Psoas muscle (tissue), 8 donors: ENCODE measurements around the gene RHD. TPM values are rescaled to one million over a fixed set of nuclear protein-coding genes. Genes with fewer than 3 reads are reported as not detected.
"Not testable (repeated sequence)": the region's sequence is repeated elsewhere in the genome, so short reads cannot be mapped to it uniquely, and the experiment has no call there.

Experiments used
- ATAC-seq, 4 donors: fragments of 200-7000 bp; cut with Tn5 transposase; one replicate each; pipeline ENCODE4 v1.9.1; 2020; ENCODE audit warnings: moderate library complexity in 3 of 4, mild to moderate bottlenecking in 2 of 4
- DNase-seq, 2 donors: peaks; one replicate each; pipeline ENCODE4 v3.0.0-alpha.2; 2020
- H3K27ac ChIP-seq: fragments of 200-600 bp; one replicate; pipeline ENCODE4 v1.8.0; 2022
- H3K27me3 ChIP-seq, 3 donors: fragments of 200-600 bp in 1 of 3; one replicate each; pipeline versions ENCODE4 v1.6.1 to v1.8.0; 2013 to 2022; ENCODE audit warnings: low read length in 2 of 3, mild to moderate bottlenecking in 2 of 3, moderate library complexity in 1 of 3; ENCODE audit not compliant: insufficient read depth in 3 of 3
- H3K36me3 ChIP-seq, 2 donors: fragments of 200-600 bp in 1 of 2; one replicate each; pipeline versions ENCODE4 v1.6.1 to v1.8.0; 2013 to 2022; ENCODE audit warnings: low read depth in 1 of 2, mild to moderate bottlenecking in 1 of 2, moderate library complexity in 1 of 2; ENCODE audit not compliant: insufficient read depth in 1 of 2
- H3K4me1 ChIP-seq: fragments of 200-600 bp; one replicate; pipeline ENCODE4 v1.8.0; 2022
- H3K4me3 ChIP-seq: fragments of 200-600 bp; one replicate; pipeline ENCODE4 v1.8.0; 2022; ENCODE audit warnings: mild to moderate bottlenecking
- H3K9me3 ChIP-seq: fragments of 200-600 bp; one replicate; pipeline ENCODE4 v1.8.0; 2022
- WGBS, 3 donors: extraction: QIAGEN DNeasy Blood & Tissue Kit; methylation state at CpG; one replicate each; pipeline versions ENCODE4 v1.1.6 to v1.1.7; 2013; 5-methylcytosine and 5-hydroxymethylcytosine counted together
- intact Hi-C, 2 donors: fragments of 100-400 bp; cut with DNase I; formaldehyde crosslinking; loops; one replicate each; pipeline versions ENCODE4 v1.11.0 to v1.14.2; 2022
- polyA plus RNA-seq, 3 donors: library from polyadenylated mRNA; stranded (reverse); fragments of 200-250 nt; gene quantifications; one replicate each; pipeline ENCODE4 v1.2.3, GENCODE V29; 2013
- total RNA-seq, 4 donors: library from RNA; stranded (reverse); fragmentation: NEBNext Ultra II Directional in 2 of 4; extraction: Animal tissue kit (Norgen Biotek cat#: 25700) in 2 of 4; gene quantifications; one replicate each; pipeline versions ENCODE4 v1.2.1 to v1.2.4, GENCODE V29; 2021 to 2023
- TF ChIP-seq, protein P1 (sequence below): fragments of 200-600 bp; IDR thresholded peaks from one replicate; pipeline ENCODE4 v1.8.0; 2022; ENCODE audit warnings: antibody characterized with exemption
- donor health status: healthy with polysubstance abuse.
- donor health status: DM: no; HTN: no; CAD: no; lungs with moderate emphysema.
- donor health status: Bipolar disorder and iron deficiency.
- donor health status: healthy.
- donor health status: DM: yes; HTN: yes; CAD: no.
- donor health status: DM: no; HTN: no; CAD: no.
- donor health status: DM: no; HTN: no; CAD: no.
- donor health status: DM: yes; HTN: yes; CAD: no.

The RHD gene
- total and polyA plus RNA-seq, 7 donors: 0.12 TPM; not detected in 6

DNA sequence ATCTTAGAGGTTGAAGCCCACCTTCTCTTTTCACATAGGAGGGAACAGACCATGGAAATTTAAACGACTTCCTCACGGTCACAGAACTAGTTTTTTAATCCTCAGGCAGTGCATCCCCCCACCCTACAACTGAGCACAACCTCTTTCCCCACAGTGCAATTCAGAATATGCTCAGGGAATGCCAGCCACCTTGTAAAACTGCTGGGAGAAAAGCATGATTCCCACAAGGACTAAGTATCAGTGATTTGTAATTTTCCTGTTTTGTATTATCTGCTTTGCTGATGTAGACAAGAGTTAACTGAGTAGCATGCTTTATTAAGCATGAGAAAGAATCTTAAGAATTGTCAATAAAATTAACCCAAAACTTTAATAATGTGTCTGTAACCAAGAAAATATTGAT lies 89.6 kb downstream of the RHD start:
- intact Hi-C loops: no loop called here
- no peaks in the 10 kb centered on the region for H3K9me3 ChIP-seq
- peaks cover 4 to 48% of the 10 kb centered on the region in 2 donors for H3K36me3 ChIP-seq
- 50 to 55% (median 53%) methylated on average over 2 of the region's 2 CpGs for WGBS, 3 donors
- H3K4me1 ChIP-seq: no peaks in the 10 kb centered on the region
- no peaks in the 10 kb centered on the region for H3K27me3 ChIP-seq
- ATAC-seq: no peak
- H3K27ac ChIP-seq: peak overlapping the region; percentile 13
- TF ChIP-seq, protein P1, sequence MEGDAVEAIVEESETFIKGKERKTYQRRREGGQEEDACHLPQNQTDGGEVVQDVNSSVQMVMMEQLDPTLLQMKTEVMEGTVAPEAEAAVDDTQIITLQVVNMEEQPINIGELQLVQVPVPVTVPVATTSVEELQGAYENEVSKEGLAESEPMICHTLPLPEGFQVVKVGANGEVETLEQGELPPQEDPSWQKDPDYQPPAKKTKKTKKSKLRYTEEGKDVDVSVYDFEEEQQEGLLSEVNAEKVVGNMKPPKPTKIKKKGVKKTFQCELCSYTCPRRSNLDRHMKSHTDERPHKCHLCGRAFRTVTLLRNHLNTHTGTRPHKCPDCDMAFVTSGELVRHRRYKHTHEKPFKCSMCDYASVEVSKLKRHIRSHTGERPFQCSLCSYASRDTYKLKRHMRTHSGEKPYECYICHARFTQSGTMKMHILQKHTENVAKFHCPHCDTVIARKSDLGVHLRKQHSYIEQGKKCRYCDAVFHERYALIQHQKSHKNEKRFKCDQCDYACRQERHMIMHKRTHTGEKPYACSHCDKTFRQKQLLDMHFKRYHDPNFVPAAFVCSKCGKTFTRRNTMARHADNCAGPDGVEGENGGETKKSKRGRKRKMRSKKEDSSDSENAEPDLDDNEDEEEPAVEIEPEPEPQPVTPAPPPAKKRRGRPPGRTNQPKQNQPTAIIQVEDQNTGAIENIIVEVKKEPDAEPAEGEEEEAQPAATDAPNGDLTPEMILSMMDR: no peak
- no peak overlapping the region for H3K4me3 ChIP-seq
- no peak for DNase-seq

DNA sequence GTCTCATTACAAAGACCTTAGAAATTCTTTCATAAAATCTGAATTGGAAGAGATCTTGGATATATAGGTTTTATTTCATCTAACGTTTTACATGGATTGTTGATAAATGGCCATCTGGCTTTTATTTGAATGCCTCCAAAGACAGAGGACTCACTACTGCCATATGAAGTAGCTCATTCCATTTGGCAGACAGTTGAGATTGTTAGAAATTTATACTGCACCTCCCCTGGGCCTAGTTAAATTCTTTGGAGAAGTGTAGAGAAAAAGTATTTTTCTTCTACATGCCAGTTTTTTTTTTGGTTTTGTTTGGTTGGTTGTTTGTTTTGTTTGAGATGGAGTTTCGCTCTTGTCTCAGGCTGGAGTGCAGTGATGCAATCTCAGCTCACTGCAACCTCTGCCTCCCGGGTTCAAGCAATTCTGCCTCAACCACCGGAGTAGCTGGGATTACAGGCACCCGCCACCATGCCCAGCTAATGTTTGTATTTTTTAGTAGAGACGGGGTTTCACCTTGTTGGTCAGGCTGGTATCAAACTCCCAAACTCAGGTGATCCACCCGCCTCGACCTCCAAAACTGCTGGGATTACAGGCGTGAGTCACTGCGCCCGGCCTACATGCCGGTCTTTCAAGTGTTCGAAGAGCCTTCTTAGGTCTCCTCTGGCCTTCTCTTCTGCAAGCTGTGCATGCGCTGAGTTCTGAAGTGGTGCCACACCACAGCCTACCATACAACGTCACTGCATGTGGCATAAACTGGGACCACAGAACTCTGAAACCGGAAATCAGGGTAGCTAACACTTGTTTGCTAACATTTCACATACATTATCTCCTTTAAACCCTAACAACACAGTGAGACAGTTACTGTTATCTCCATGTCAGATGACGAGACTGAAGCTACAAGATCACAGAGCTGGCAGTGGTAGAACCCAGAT lies 90.6 kb downstream of the RHD start:
- H3K9me3 ChIP-seq, DNase-seq, H3K27ac ChIP-seq, H3K27me3 ChIP-seq, intact Hi-C loops, H3K4me1 ChIP-seq, H3K4me3 ChIP-seq: not testable (repeated sequence)
- ATAC-seq: peak in 1 of 4 donors; percentile 29
- no CpG with 5 or more reads among the region's 17 CpGs for WGBS, 3 donors
- peaks cover 4 to 41% of the 10 kb centered on the region in 2 donors for H3K36me3 ChIP-seq

DNA sequence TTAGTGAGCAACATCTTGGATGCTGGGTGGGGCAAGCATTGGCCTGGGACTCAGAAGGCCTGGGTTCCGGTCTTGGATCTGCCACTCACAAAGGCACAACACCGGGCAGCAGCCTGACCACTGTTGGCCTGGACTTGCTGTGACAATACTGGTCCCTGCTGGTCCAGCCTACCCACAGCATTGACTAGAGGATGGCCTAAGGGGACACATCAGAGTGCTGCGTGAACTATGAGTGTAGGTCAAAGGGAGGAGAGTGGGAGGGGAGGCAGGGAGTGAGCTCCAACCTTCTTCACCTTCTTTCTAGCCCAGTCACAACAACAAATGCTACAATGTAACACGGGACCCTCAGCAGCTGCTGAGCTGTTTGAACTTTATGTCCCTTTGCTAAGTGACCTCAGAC lies 96.9 kb downstream of the RHD start:
- TF ChIP-seq, protein P1: no peak
- intact Hi-C loops: no loop called here
- no peaks in the 10 kb centered on the region for H3K36me3 ChIP-seq
- H3K27me3 ChIP-seq: no peaks in the 10 kb centered on the region
- whole genome bisulfite sequencing, 3 donors: 82 to 88% (median 88%) methylated on average over 3 to 4 of the region's 4 CpGs
- no peak overlapping the region for H3K27ac ChIP-seq
- DNase-seq (no peak), ATAC-seq (no peak)
- no peaks in the 10 kb centered on the region for H3K9me3 ChIP-seq
- H3K4me1 ChIP-seq: no peaks in the 10 kb centered on the region
- no peak overlapping the region for H3K4me3 ChIP-seq

DNA sequence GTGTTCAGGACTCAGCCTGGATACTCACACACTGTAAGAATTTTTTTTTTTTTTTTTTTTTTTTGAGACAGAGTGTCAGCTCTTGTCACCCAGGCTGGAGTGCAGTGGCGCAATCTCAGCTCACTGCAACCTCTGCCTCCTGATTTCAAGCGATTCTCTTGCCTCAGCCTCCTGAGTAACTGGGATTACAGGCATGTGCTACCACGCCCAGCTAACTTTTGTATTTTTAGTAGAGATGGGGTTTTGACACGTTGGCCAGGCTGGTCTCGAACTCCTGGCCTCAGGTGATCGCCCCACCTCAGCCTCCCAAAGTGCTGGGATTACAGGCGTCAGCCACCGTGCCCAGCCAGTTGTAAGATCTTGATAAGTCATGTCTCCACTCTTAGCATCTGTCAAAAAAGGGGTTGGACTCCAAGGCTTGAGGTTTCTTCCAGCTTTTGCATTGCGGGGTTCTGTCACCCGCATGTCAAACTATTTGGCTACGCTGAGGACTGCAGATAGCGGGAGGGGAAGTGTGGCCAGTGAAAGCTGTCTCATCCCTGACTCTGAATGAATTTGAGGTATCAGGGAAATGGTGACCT lies 97.5 kb downstream of the RHD start:
- intact Hi-C loops, H3K9me3 ChIP-seq, H3K4me3 ChIP-seq, H3K4me1 ChIP-seq, H3K27ac ChIP-seq, ATAC-seq, DNase-seq, H3K36me3 ChIP-seq, H3K27me3 ChIP-seq: not testable (repeated sequence)
- WGBS, 3 donors: 86 to 94% (median 93%) methylated on average over 12 of the region's 12 CpGs

DNA sequence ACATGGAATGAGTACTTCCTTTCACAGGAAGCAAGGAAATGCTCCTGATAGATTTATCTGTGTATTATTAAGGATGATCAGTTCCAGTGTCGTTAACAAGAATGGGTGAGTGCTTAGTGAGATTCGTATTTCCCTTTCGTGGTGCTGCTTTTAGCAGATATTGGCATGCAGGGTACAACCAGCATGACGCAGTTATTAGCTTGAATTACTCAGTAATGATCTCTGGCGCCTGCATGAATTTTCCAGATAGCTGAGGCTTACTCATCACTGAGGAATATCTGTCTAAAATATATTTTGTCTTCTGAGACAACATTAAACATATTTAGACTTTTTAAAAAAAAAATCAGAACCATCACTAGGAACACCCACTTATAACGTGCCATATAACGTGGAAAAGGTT lies 99.4 kb downstream of the RHD start:
- H3K27ac ChIP-seq, H3K4me3 ChIP-seq, H3K4me1 ChIP-seq, H3K36me3 ChIP-seq, H3K27me3 ChIP-seq, DNase-seq, H3K9me3 ChIP-seq, intact Hi-C loops: not testable (repeated sequence)
- ATAC-seq: peak in 3 of 4 donors; percentile 17 to 62 (median 38)
- 30 to 37% (median 30%) methylated on average over 7 of the region's 7 CpGs for WGBS, 3 donors

DNA sequence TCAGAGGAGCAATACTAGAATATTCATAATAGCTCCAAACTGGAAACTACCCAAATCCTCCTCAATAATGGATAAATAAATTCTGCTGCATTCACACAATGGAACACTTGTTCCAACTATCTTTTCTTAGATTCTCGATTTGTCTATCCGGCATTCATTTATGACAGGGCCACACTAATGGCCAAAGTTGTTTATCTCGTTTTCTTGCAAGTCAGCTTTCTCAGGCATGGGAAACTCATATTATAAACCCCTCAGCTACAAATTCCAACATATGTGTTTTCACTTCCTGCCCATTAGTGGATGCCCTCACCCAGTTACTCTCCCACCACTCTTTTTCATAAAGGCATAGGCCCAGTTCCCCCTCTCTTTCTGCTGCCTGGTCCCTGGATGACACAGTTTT lies 106.1 kb downstream of the RHD start:
- intact Hi-C loops, H3K4me1 ChIP-seq, H3K9me3 ChIP-seq, ATAC-seq, H3K36me3 ChIP-seq, H3K27ac ChIP-seq, DNase-seq, H3K27me3 ChIP-seq, H3K4me3 ChIP-seq: not testable (repeated sequence)
- WGBS, 3 donors: 85 to 95% (median 85%) methylated on average over 3 of the region's 3 CpGs

Other genes starting within 250 kb of the RHD start
- gene SYF2, start 40.0 kb upstream of the RHD start, total RNA-seq: 10 to 100 TPM; 23.9 to 44.5 (median 30.0) TPM
- 10 to 100 TPM; 48.5 to 92.9 (median 64.2) TPM for gene SYF2, start 40.0 kb upstream of the RHD start, polyA plus RNA-seq
- gene RSRP1, start 25.1 kb upstream of the RHD start, total RNA-seq: 10 to 100 TPM in 3 of 4 donors, 1 to 10 TPM in 1; 9.6 to 35.7 (median 20.6) TPM
- gene RSRP1, start 25.1 kb upstream of the RHD start, polyA plus RNA-seq: 10 to 100 TPM; 15.4 to 36.5 (median 17.6) TPM
- gene TMEM50A, start 65.8 kb downstream of the RHD start, total RNA-seq: 10 to 100 TPM; 37.0 to 54.9 (median 43.3) TPM
- 10 to 100 TPM; 39.5 to 68.1 (median 44.1) TPM for gene TMEM50A, start 65.8 kb downstream of the RHD start, polyA plus RNA-seq
- 1 to 10 TPM in 3 of 4 donors, under 1 TPM in 1; 0.66 to 2.0 (median 1.1) TPM for gene RHCE, start 148.3 kb downstream of the RHD start, total RNA-seq
- under 1 TPM in 2 of 3 donors, not detected in 1; 0.22 to 0.23 TPM for gene RHCE, start 148.3 kb downstream of the RHD start, polyA plus RNA-seq
- gene MACO1, start 158.4 kb downstream of the RHD start, total RNA-seq: 10 to 100 TPM; 22.7 to 49.7 (median 30.8) TPM
- gene MACO1, start 158.4 kb downstream of the RHD start, polyA plus RNA-seq: 10 to 100 TPM in 2 of 3 donors, 1 to 10 TPM in 1; 8.8 to 40.5 (median 34.9) TPM